Measurements from ENCODE around the gene FASTKD1.
"Not testable (repeated sequence)": the region's sequence is repeated elsewhere in the genome, so short reads cannot be mapped to it uniquely, and the experiment has no call there.

FASTKD1 gene

GRCh38 chr2:169526451-169526850, 47.2 kb downstream of the FASTKD1 start:
- H3K27ac ChIP-seq = no peak overlapping the region
- TF ChIP-seq ZFX (IDR thresholded peaks at IDR 0.05) = no peak
- TF ChIP-seq, protein P1, sequence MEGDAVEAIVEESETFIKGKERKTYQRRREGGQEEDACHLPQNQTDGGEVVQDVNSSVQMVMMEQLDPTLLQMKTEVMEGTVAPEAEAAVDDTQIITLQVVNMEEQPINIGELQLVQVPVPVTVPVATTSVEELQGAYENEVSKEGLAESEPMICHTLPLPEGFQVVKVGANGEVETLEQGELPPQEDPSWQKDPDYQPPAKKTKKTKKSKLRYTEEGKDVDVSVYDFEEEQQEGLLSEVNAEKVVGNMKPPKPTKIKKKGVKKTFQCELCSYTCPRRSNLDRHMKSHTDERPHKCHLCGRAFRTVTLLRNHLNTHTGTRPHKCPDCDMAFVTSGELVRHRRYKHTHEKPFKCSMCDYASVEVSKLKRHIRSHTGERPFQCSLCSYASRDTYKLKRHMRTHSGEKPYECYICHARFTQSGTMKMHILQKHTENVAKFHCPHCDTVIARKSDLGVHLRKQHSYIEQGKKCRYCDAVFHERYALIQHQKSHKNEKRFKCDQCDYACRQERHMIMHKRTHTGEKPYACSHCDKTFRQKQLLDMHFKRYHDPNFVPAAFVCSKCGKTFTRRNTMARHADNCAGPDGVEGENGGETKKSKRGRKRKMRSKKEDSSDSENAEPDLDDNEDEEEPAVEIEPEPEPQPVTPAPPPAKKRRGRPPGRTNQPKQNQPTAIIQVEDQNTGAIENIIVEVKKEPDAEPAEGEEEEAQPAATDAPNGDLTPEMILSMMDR (conservative IDR thresholded peaks at IDR 0.05) = no peak

- no peak overlapping the region for H3K27ac ChIP-seq
- TF ChIP-seq, protein P1 (conservative IDR thresholded peaks at IDR 0.05) = no peak
- TF ChIP-seq ZFX (IDR thresholded peaks at IDR 0.05) = no peak
Measured at GRCh38 chr2:169525434-169525833, 48.2 kb downstream of the FASTKD1 start.

DNA sequence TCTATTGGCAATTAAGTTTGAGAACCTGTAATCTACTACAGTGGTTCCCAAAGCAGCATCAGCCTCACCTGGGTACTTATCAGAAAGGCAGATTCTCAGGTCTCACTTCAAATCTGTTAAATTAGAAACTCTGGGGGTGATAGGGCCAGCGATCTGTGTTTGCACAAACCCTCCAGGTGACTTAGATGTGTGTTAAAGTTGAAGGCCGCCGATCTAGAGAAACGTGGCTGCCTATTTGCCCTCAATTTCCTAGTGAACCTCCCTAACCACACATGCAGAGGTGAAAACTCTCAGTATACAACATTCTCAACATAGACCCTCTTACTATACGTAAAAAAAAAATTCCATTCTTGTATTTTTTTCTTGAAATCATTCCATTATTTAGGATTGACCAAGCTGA, 50.0 kb downstream of the FASTKD1 start:
- TF ChIP-seq, protein P1 (conservative IDR thresholded peaks at IDR 0.05) = no peak
- TF ChIP-seq ZFX (IDR thresholded peaks at IDR 0.05) = no peak
- no peak overlapping the region for H3K27ac ChIP-seq

- H3K27ac ChIP-seq = no peak overlapping the region
- TF ChIP-seq, protein P1 (conservative IDR thresholded peaks at IDR 0.05) = no peak
- TF ChIP-seq ZFX (IDR thresholded peaks at IDR 0.05) = no peak
Measured at GRCh38 chr2:169520896-169521295, 52.8 kb downstream of the FASTKD1 start.

DNA sequence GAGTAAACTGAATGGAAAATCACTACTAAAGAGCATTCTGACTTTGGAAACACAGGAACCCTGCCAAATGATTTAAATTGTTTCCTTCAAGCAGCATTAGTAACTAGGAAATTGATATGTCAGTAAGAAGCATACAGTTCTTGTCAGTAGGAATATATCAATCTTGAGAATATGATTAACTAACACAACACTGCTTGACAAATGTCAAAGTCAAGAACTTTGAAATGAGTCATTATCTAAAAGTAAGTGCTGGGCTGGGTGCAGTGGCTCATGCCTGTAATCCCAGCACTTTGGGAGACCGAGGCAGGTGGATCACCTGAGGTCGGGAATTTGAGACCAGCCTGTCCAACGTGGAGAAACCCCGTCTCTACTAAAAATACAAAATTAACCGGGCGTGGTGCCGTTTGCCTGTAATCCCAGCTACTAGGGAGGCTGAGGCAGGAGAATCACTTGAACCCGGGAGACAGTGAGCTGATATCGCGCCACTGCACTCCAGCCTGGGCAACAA, 57.1 kb downstream of the FASTKD1 start:
- H3K27ac ChIP-seq = not testable (repeated sequence)

DNA sequence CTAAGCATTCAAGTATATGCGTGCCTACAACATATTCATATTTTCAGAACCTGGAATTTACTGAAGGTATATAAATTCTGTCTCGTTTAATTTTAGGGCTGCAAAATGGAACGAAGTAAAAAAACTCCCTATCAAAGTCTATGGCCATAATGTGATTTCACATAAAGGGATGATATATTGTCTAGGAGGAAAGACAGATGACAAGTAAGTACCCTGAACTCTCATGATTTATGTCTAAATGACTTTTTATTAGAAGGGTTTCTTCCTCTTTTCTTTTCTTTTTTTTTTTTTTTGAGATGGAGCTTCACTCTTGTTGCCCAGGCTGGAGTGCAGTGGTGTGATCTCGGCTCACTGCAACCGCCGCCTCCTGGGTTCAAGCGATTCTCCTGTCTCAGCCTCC, 58.9 kb downstream of the FASTKD1 start:
- H3K27ac ChIP-seq = not testable (repeated sequence)

- TF ChIP-seq, protein P1 (conservative IDR thresholded peaks at IDR 0.05) = no peak
- no peak for TF ChIP-seq ZFX (IDR thresholded peaks at IDR 0.05)
- H3K27ac ChIP-seq = no peak overlapping the region
Measured at GRCh38 chr2:169513926-169514325, 59.7 kb downstream of the FASTKD1 start.

GRCh38 chr2:169513094-169513493, 60.6 kb downstream of the FASTKD1 start:
- H3K27ac ChIP-seq = no peak overlapping the region
- TF ChIP-seq ZFX (IDR thresholded peaks at IDR 0.05) = no peak

GRCh38 chr2:169512525-169512924, 61.1 kb downstream of the FASTKD1 start:
- H3K27ac ChIP-seq = no peak overlapping the region
- TF ChIP-seq, protein P1 (conservative IDR thresholded peaks at IDR 0.05) = no peak
- TF ChIP-seq ZFX (IDR thresholded peaks at IDR 0.05) = no peak

All from C4-2B (cell line).